Measurements from ENCODE around the gene FOXA3. TPM values are rescaled to one million over a fixed set of nuclear protein-coding genes. Genes with fewer than 3 reads are reported as not detected.

Gene FOXA3
- total and polyA plus RNA-seq, 10 of the 15 experiments (the other 5 are each of a cell fraction or from before 2014, with no cell fraction given), result 0.04 to 0.83 (median 0.11) TPM; not detected in 5

GRCh38 chr19:45817010-45817724 lies 47.0 kb upstream of the FOXA3 start (continued):
- TF ChIP-seq SUZ12 (IDR thresholded peaks at IDR 0.05; ENCODE audit: unreplicated experiment), result no peak
- no peak for TF ChIP-seq KAT2A (conservative IDR thresholded peaks at IDR 0.05; ENCODE audit: control insufficient read depth, low read depth, low read length)
- 0 out of 2 replicates have a peak, but pooled peaks have one; percentile 78 for TF ChIP-seq RCOR1 (conservative IDR thresholded peaks at IDR 0.05; ENCODE audit: low read depth, low read length)
- no peak; the same call in 1 of the 2 replicates for TF ChIP-seq CREB1 (IDR thresholded peaks at IDR 0.05; ENCODE audit: low read depth)
- TF ChIP-seq NR2F1 (conservative IDR thresholded peaks at IDR 0.05), result no peak
- no peak for TF ChIP-seq NFXL1 (IDR thresholded peaks at IDR 0.05; ENCODE audit: borderline replicate concordance)
- peak; percentile 31 for TF ChIP-seq SP1 (IDR thresholded peaks at IDR 0.05; ENCODE audit: low read depth, low read length)
- no peak for TF ChIP-seq MYB (IDR thresholded peaks at IDR 0.05; ENCODE audit: borderline replicate concordance, low read depth, low read length)
- TF ChIP-seq STAT1 (conservative IDR thresholded peaks at IDR 0.05), result 0 out of 2 replicates have a peak, but pooled peaks have one; percentile 42
- TF ChIP-seq EZH2 (IDR thresholded peaks at IDR 0.05; ENCODE audit: borderline replicate concordance, control insufficient read depth, low read depth, low read length), result no peak
- TF ChIP-seq CUX1 (IDR thresholded peaks at IDR 0.05; ENCODE audit: insufficient replicate concordance, low read depth, low read length), result no peak
- TF ChIP-seq SREBF2 (IDR thresholded peaks at IDR 0.05; ENCODE audit: low read length), result no peak
- no peak for TF ChIP-seq SRF (IDR thresholded peaks at IDR 0.05; ENCODE audit: low read depth in 2 of 2, low read length in 2 of 2)
- no peak for TF ChIP-seq NFIC (IDR thresholded peaks at IDR 0.05; ENCODE audit: low read depth, low read length)
- no peak for TF ChIP-seq ZBTB4 (CRISPR knock-in tag; IDR thresholded peaks at IDR 0.05)
- peak; percentile 72; the same call in 1 of the 2 replicates for TF ChIP-seq NBN (IDR thresholded peaks at IDR 0.05)
- TF ChIP-seq REST (IDR thresholded peaks at IDR 0.05; ENCODE audit: low read depth, low read length), result no peak
- no peak for TF ChIP-seq MYC (IDR thresholded peaks at IDR 0.05; ENCODE audit: insufficient read depth, insufficient read length, insufficient replicate concordance, low read length, severe bottlenecking)

All from GM12878 (cell line).